ENCODE data around the gene ST3GAL6. TPM values are rescaled to one million over a fixed set of nuclear protein-coding genes. Genes with fewer than 3 reads are reported as not detected.

ST3GAL6 gene
- total and polyA plus RNA-seq, 2 of the 8 experiments (the other 6 are each of a cell fraction or from before 2014, with no cell fraction given) = 3.3 to 6.1 TPM

DNA sequence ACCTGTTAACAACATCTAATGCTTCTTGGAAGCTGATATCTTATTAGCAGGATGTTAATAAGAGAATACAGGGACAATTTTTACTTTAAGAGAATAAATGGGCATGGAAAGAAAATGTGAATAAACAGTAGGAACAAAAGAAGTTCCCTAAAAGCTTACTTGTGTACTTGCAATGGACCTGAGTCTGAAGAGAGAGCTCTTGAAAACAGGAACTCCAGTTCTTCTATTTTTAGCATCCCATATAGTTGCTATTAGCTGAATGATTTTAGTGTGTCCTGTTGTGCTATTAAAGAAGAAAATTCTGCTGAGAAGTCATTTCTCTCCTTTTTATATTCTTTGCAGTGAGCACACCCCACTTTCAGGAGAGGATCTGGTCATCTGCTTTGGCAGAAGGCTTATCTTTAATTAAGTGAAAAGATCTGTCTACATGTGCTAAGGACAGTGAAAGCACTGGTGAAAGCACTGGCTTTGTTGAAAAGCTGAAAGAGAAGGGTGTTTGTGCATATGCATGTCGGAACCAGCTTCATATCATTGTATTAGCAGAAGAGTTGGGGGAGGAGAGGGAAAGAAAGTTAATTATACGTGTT, 1.4 kb upstream of the ST3GAL6 start (continued):
- TF ChIP-seq BCL11A (IDR thresholded peaks at IDR 0.05; ENCODE audit: low read depth in 2 of 2, low read length in 2 of 2) (no peak), SP2 (IDR thresholded peaks at IDR 0.05; ENCODE audit: low read length) (no peak), CTBP2 (IDR thresholded peaks at IDR 0.05; ENCODE audit: borderline replicate concordance, insufficient read depth, insufficient read length, low read length) (no peak), SIRT6 (IDR thresholded peaks at IDR 0.05; ENCODE audit: low read length) (no peak)
